B cell (primary cell): ENCODE measurements around the gene ZNF335.

Experiments used
- CTCF ChIP-seq: fragments of 200-600 bp; IDR thresholded peaks from one replicate; pipeline ENCODE4 v1.8.0; 2022; ENCODE audit warnings: antibody characterized with exemption, mild to moderate bottlenecking
- EZH2 ChIP-seq: IDR thresholded peaks from 2 replicates; pipeline ENCODE4 v1.6.1; 2012; ENCODE audit warnings: borderline replicate concordance, low read depth, mild to moderate bottlenecking, moderate library complexity, low read length; ENCODE audit not compliant: insufficient read depth, poor library complexity, severe bottlenecking

GRCh38 chr20:45976086-45976485 is 4.1 kb upstream of the ZNF335 start:
- TF ChIP-seq EZH2 (no peak), CTCF (no peak)
